Motor neuron (in vitro differentiated cells): ENCODE measurements around the gene NPHP1. TPM values are rescaled to one million over a fixed set of nuclear protein-coding genes. Genes with fewer than 3 reads are reported as not detected.
"Not testable (repeated sequence)": the region's sequence is repeated elsewhere in the genome, so short reads cannot be mapped to it uniquely, and the experiment has no call there.

Experiments used
- ATAC-seq, 8 experiments: fragments of 200-7000 bp; cut with Tn5 transposase; replicated peaks in 6 of 8; 2 replicates each; pipeline ENCODE4 v1.8.0; 2021; ENCODE audit warnings: mild to moderate bottlenecking in 8 of 8, moderate library complexity in 8 of 8
- H3K27ac ChIP-seq, 2 donors: fragments of 250-450 bp; sonication (Bioruptor Pico); 2 replicates each; pipeline ENCODE4 v1.9.0; 2021; ENCODE audit warnings: antibody characterized with exemption in 2 of 2, mild to moderate bottlenecking in 2 of 2, moderate library complexity in 1 of 2
- H3K4me1 ChIP-seq, 2 donors: fragments of 250-450 bp; sonication (Bioruptor Pico); replicated peaks in 1 of 2; 2 replicates each; pipeline ENCODE4 v1.6.1; 2021; ENCODE audit warnings: antibody characterized with exemption in 2 of 2, mild to moderate bottlenecking in 2 of 2, moderate library complexity in 1 of 2
- H3K4me3 ChIP-seq, 5 donors: fragments of 250-450 bp; sonication (Bioruptor Pico); 2 replicates each; pipeline ENCODE4 v1.9.0; 2021; ENCODE audit warnings: antibody characterized with exemption in 5 of 5, mild to moderate bottlenecking in 5 of 5, moderate library complexity in 4 of 5
- WGBS, 10 experiments: fragments of 450-650 bp; shearing (Covaris generic); methylation state at CpG; one replicate each; pipeline ENCODE4 v1.0.0; 2022; 5-methylcytosine and 5-hydroxymethylcytosine counted together
- in situ Hi-C, 9 experiments: fragments of 400-800 bp; cut with MboI; loops; one replicate each; pipeline ENCODE4 v1.15.0; 2021; ENCODE audit warnings: low sequenced_read_pairs in 9 of 9, low pct_unique_long_range_greater_than_20kb in 2 of 9; ENCODE audit not compliant: unreplicated experiment in 9 of 9
- total RNA-seq, 8 experiments: library from RNA; unstranded; fragments of 300-600 nt; gene quantifications; 2 replicates each; pipeline versions ENCODE4 v1.2.3 to v1.2.4, GENCODE V29; 2022

Gene NPHP1
- total RNA-seq, 8 experiments from 2014 or later = 1.9 to 24.2 (median 4.6) TPM

DNA sequence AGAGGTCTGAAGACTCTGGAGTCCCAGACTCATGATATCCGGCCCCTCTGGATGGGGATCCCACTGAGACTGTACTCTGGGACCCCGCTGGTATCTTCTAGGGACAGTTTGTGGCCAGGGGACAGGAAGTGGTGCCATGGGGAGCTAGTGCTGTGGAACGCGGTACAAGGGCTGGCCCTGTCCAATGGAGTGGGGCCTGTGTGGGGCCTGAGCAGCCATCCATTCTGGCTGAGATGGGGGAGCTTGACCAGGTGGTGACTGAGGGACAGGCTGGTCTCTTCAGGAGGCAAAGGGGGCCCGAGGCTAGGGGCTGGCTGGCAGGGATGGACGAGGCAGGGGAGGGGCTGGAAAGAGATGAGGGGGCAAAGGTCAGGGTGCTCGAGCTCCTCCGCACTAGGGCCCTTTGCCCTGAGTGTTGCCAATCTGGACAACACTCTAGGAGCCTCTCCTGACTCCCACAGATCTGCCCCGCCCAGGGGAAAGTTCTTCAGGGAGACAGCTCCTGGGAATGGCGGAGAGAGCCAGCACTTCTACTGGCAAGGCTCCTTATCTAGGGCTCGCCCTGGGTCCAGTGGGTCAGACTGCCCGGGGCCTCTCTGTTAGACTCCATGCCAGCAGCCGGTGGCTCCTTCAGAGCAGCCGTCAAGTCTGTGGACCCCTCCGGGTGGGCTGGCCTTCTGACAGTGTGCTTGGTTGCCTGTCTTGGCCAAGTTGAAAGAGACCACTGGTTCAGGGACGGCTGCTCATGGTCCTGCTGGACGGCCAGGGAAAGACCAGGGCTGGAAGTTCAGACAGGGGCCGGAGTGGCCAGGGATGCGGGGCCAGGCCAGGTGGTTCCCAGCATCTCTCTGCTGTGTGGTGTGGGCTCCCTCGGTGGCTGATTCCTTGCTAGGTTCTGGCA is 101.5 kb downstream of the NPHP1 start:
- no peak for ATAC-seq
- Histone ChIP-seq H3K27ac (no peak overlapping the region), H3K4me1 (peaks cover 0 to 6% of the 10 kb centered on the region in 2 donors), H3K4me3 (no peak overlapping the region)
- in situ Hi-C loops = no loop called here
- WGBS, 10 experiments = 0 to 100% (median 93%) methylated on average over 1 to 3 of the region's 20 CpGs; no CpG with 5 or more reads in 5 of the 10 experiments

DNA sequence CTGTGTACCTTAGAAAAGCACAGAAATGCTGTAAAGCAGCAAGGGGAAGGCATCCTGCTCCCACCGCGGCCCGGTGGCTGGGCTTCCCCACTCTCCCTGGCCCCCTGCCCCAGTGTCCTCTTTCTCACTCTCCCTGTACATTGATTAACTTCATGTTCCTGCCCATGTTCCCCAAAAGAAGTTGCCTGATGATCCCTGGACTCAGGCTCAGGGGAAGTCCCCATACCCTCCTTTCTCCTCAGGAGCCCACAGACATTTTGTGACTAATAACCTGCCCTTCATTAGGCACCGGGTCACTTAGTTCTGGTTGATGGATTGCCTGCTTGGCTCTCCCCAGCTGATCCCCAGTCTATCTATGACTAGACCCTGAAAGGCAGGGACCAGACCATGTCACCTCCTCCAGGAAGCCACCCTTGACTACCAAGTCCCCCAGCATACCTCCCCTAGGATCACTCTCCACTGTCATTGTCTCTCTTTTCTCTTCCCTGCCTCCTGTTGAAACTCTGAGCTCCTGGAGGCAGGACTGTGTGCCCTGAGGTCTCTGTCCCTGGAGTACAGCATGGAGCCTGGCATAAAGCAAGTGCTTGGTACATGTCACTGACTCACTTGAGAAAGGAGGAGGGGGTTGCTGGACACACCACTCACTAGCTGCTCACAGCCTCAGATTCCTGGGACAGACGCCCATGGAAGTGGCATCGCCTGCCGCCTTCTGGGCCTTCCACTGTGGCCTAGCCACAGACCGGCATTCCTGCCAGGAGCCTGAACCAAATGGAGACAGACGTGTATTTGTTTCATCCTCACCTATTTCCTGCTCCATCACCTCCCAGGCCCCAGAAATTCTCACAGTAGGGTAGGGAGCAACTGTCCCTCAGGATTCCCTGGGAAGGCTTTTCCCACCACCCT is 102.7 kb downstream of the NPHP1 start:
- Histone ChIP-seq H3K27ac (no peak overlapping the region), H3K4me1 (peaks cover 0 to 6% of the 10 kb centered on the region in 2 donors), H3K4me3 (no peak overlapping the region)
- no peak for ATAC-seq
- 0 to 100% (median 100%) methylated on average over 1 to 3 of the region's 9 CpGs; no CpG with 5 or more reads in 5 of the 10 experiments for WGBS, 10 experiments
- in situ Hi-C loops = no loop called here

DNA sequence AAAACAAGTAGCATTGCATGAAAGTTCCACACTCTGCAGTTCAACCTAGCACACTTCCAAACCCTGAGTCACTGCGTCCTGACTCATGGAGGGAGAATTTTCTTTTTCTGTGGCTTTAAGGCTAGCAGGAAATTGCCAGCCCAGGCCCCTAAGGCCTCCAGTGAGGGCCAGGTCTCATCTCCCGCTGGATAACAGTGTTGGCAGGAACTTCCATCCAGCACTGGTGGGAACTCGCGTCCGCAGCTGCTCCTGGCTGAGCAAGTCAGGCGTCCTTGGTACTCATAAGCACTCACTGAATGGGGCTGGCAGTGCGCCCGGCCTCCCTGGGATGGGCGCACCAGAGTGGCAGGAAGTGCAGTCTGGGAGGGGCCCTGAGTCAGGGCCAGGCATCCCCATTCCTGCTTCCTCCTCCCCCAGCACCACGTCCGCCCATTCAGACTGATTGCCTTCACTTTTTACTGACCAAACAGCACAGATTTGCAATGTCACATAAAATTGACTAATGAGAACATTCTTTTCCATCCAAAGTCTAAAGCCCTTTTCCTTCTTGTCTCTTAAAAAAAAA is 103.5 kb downstream of the NPHP1 start:
- Histone ChIP-seq H3K4me1 (peaks cover 0 to 6% of the 10 kb centered on the region in 2 donors), H3K27ac (no peak overlapping the region), H3K4me3 (no peak overlapping the region)
- in situ Hi-C loops = no loop called here
- 0 to 63% (median 56%) methylated on average over 1 to 8 of the region's 11 CpGs; no CpG with 5 or more reads in 5 of the 10 experiments for WGBS, 10 experiments
- ATAC-seq = peak; percentile 75 to 98 (median 88)

DNA sequence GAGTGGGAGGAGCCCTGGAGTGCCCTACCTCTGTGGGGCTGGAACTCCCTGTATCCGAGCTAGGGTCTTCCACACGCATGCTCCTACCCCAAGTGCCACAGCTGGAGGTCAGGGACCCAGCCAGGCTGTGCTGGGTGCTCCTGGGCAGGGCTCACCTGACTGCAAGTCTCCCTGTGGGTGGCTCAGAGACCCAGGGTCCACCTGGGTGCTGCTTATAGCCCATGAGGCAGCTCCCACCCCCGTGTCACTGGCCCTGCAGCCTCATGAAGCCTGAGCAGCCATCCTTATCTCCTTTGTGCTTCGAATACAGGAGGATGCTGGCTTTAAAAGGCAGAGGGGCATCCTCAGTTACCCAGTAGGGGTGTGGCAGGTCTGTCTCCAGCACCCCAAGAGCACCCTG is 103.9 kb downstream of the NPHP1 start:
- peak in 3 of 8 experiments; percentile 5 to 13 (median 12) for ATAC-seq
- 40 to 70% (median 60%) methylated on average over 1 to 2 of the region's 4 CpGs; no CpG with 5 or more reads in 7 of the 10 experiments for WGBS, 10 experiments
- in situ Hi-C loops, H3K4me1 ChIP-seq, H3K27ac ChIP-seq, H3K4me3 ChIP-seq: not testable (repeated sequence)

DNA sequence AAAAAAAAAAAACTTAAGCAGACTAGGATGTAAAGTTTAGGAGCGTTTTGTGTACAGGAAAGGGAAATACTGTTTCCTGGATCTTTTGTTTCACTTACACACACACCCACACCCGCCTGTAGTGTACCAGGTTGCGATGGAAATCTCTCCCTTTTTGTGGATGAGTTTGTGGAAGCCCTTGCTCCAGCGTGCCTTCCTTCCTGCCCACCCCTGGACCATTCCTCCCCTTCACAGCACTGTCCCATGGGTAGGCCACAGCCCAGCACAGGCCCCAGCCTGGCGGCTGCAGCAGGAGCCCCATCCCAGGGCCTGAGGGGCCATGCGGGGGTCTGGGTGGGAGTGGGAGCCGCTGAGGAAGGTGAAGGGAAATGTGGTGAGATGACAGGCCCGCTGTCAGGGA is 104.3 kb downstream of the NPHP1 start:
- WGBS, 10 experiments = 71 to 80% (median 80%) methylated on average over 1 to 2 of the region's 8 CpGs; no CpG with 5 or more reads in 7 of the 10 experiments
- Histone ChIP-seq H3K27ac (no peak overlapping the region), H3K4me1 (peaks cover 0 to 6% of the 10 kb centered on the region in 2 donors), H3K4me3 (no peak overlapping the region)
- in situ Hi-C loops = no loop called here
- ATAC-seq = no peak

DNA sequence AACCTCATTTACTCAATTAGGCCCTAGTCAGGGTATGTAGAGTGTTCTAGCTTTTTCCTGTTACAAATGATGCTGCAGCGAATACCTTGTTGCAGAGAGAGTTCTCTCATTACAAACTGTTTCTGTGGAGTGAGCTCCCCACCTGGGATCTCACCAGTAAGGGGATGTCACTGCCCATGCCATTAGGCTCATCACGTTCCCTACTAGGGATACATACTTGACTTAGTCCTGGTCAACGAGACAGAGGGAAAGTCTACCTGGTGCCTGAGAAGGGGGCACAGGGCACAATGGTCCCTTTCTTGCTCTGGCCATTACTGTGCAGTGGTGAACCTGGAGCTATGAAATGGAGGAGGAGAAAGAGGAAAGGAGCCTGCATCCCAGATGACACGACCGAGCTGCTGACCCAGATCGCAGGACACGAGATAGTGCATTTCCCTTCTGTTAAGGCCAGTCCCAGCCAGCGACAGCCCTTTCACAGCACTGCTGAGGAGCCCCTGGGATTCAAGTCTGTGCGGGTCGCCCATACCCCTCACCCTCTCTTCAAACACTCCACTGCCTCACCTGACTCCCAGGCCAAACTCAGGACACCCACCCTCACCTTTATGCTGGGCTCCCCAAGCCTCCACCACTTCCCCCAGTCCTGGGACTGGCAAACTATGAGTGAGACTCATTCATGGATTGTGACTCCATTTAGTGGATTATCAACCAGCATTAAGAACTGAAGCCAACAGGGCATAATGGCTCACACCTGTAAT is 105.2 kb downstream of the NPHP1 start:
- WGBS, 10 experiments = 57 to 100% (median 90%) methylated on average over 1 to 2 of the region's 10 CpGs; no CpG with 5 or more reads in 4 of the 10 experiments
- Histone ChIP-seq H3K4me3 (no peak overlapping the region), H3K4me1 (peaks cover 0 to 6% of the 10 kb centered on the region in 2 donors), H3K27ac (no peak overlapping the region)
- in situ Hi-C loops = no loop called here
- ATAC-seq = no peak

DNA sequence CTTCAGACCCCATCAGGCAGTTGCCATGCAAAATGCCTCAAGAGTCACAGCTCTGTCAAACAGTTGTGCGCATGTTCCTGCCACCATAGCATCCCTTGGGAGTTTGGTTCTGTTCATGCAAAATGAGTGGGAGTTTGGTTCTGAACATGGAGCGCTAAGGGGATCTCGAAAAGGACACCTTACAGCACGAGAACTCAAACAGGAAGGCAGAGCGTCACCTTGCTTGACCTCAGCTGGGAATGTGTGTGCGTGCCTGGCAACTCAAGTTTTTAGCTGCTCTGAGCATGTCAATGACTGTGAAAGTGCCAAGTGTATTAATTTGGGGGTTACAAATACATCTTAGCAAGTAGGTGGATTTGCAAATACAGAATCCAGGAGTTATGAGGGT is 105.8 kb downstream of the NPHP1 start:
- Histone ChIP-seq H3K27ac (no peak overlapping the region), H3K4me1 (peaks cover 0 to 6% of the 10 kb centered on the region in 2 donors), H3K4me3 (no peak overlapping the region)
- WGBS, 10 experiments = 89 to 100% (median 100%) methylated on average over 1 to 6 of the region's 6 CpGs; no CpG with 5 or more reads in 3 of the 10 experiments
- in situ Hi-C loops = no loop called here
- ATAC-seq = no peak

DNA sequence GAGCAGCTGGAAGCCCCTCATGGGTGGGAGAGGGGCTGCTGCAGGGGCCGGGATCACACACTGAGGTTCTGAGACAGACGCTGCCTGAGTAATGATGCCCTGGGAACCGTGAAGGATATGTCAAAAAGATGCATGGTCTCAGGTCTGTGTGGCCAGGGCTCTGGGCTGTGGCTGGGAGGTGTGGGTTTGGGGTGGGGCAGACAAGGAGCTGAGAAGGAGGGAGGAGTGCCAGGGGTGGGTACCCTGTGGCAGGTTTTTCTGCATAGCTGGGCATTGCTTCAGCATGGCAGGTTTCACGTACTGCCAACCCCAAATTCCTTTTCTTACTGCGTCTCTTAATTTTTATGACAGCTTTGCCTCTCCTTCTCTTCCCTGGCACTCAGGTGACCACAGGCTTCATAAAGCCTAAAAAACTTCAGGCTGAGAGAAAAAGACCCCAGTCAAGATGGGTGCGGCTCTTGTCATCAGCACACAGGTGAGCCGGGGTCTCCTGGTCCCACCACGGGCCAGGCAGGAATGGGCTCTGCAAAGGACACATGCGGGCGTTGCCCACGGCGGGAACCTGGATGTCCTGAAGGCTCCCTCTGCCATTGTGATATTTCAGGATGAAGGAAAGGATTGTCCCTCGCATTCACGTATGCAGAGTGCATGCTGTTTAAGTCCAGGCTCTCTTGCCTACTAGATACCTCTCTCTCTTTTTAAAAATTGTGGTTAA is 107.2 kb downstream of the NPHP1 start:
- no peak overlapping the region for H3K4me3 ChIP-seq
- H3K27ac ChIP-seq = no peak overlapping the region
- in situ Hi-C loops = no loop called here
- no peak for ATAC-seq
- 67 to 100% (median 90%) methylated on average over 1 to 10 of the region's 14 CpGs; no CpG with 5 or more reads in 3 of the 10 experiments for whole genome bisulfite sequencing, 10 experiments
- H3K4me1 ChIP-seq = peaks cover 0 to 6% of the 10 kb centered on the region in 2 donors

DNA sequence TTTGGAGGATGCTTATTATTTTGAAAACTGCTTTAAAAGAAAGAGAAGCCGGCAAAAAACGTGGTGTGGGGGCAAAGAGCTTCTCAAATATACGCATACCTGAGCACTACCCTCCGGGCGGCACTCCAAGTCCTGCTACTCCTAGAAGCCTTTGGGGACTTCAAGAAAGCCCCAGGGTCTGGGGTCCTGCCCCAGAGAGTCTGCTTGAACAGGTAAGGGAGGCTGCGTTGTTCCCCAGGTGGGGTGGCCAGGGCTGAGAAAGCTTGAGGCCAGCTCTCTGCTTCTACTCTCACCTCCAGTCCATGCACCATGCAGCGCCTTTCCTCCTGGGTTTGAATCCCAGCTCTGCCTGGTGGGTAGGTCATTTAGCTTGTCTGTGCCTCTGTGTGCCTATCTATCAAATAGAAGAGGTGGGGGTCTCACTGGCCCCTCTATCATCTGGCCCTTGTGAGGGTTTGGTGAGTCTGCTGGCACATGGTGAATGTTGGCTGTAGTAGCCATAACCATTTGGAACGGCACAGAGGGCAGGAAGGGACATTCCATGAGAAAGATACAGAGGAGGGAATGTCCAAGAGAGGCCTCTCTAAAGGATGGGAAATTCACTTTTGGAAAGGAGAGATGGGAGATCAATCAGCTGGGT is 108.7 kb downstream of the NPHP1 start:
- 40 to 98% (median 90%) methylated on average over 1 to 5 of the region's 8 CpGs; no CpG with 5 or more reads in 2 of the 10 experiments for WGBS, 10 experiments
- Histone ChIP-seq H3K27ac (no peak overlapping the region), H3K4me3 (no peak overlapping the region), H3K4me1 (peaks cover 0 to 2% of the 10 kb centered on the region in 2 donors)
- in situ Hi-C loops = no loop called here
- ATAC-seq = no peak

DNA sequence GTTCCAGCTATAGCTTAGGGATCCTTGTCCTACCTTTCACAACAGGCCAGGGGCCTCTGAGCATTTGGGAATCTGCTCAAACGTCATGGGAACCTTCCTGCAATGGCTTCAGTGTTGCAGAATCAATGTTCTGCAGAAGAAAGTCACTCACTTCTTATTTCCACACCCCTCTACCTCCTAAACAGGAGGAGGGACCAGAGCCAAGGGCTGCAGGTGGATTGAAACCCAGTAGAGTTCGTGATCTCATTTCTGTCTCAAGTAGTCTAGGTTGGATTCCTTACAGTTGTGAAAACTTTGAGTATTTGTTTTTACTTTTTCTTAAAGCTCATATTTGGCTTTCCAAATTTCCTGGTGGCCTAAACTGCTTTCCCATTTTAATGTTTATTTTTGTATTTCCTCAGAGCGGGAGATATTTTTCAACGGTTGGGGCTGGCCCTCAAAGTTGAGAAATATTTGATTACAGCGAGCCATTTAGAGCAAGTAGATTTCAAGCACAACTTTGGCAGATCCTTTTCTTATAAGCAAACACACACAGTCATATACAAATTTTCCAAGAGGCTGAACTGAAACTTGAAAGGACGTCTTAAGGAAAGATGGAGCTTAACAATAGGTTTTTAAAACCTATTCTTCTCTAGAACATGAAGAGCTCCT is 109.8 kb downstream of the NPHP1 start:
- H3K4me3 ChIP-seq, in situ Hi-C loops, ATAC-seq, H3K27ac ChIP-seq, H3K4me1 ChIP-seq: not testable (repeated sequence)
- WGBS, 10 experiments = 78 to 93% (median 88%) methylated on average over 2 to 4 of the region's 6 CpGs; no CpG with 5 or more reads in 1 of the 10 experiments

DNA sequence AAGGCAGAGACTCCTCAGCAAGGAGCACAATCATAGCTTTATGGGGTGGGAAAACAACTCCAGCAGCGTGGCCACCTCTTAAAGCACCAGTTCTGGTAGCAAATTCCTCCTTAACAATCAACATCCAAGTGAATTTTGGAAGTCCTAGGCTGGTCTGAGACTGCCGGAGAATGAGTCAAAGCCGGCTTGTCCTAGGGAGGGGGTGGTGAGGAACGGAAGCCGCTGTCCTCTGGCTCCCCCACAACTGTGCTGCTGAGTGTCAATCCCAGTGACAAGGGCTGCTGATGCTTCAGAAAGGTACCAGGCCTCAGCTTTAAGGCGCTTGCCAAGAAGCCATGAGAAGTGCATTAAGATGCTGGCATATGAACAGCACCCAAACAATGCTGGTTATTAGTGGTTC is 110.9 kb downstream of the NPHP1 start:
- H3K27ac ChIP-seq, H3K4me3 ChIP-seq, H3K4me1 ChIP-seq, ATAC-seq, in situ Hi-C loops: not testable (repeated sequence)
- no CpG with 5 or more reads among the region's 6 CpGs for WGBS, 10 experiments
